Keratinocyte (primary cell): ENCODE data around the gene ADGRF3. TPM values are rescaled to one million over a fixed set of nuclear protein-coding genes. Genes with fewer than 3 reads are reported as not detected.
"Not testable (repeated sequence)": the region's sequence is repeated elsewhere in the genome, so short reads cannot be mapped to it uniquely, and the experiment has no call there.

Experiments used
- DNase-seq: peaks from one replicate; pipeline ENCODE4 v3.0.0-alpha.2; 2011; ENCODE audit warnings: low read depth, missing footprints, low spot score
- FAIRE-seq: peaks from 2 replicates; lab custom pipeline; 2011; peaks lifted over from hg19 to GRCh38; lab: Jason Lieb, UNC
- H2AFZ ChIP-seq: 2 replicates; pipeline ENCODE4 v1.6.0; 2012; ENCODE audit warnings: low read length, control low read depth, inconsistent platforms; ENCODE audit not compliant: control insufficient read depth
- H3K27ac ChIP-seq: 2 replicates; pipeline ENCODE4 v1.5.1; 2011; ENCODE audit warnings: low read length; ENCODE audit not compliant: control insufficient read depth, insufficient read depth
- H3K27me3 ChIP-seq: 3 replicates; pipeline ENCODE4 v1.6.0; 2011; ENCODE audit warnings: low read length; ENCODE audit not compliant: control insufficient read depth, insufficient read depth; ENCODE audit errors: extremely low read depth
- H3K36me3 ChIP-seq, 2 experiments: 2 replicates in 1 of 2; 3 replicates in 1 of 2; pipeline ENCODE4 v1.5.1; 2011; ENCODE audit warnings: low read length in 2 of 2, mild to moderate bottlenecking in 1 of 2; ENCODE audit not compliant: control insufficient read depth in 2 of 2, insufficient read depth in 2 of 2; ENCODE audit errors: extremely low read depth in 1 of 2
- H3K4me1 ChIP-seq: 3 replicates; pipeline ENCODE4 v1.5.1; 2011; ENCODE audit warnings: low read length; ENCODE audit not compliant: control insufficient read depth, insufficient read depth; ENCODE audit errors: extremely low read depth
- H3K4me2 ChIP-seq: 3 replicates; pipeline ENCODE4 v1.6.0; 2011; ENCODE audit warnings: low read depth, low read length; ENCODE audit not compliant: control insufficient read depth, insufficient read depth; ENCODE audit errors: extremely low read depth
- H3K4me3 ChIP-seq, 3 experiments: fragments of 200-600 bp in 1 of 3; sonication (generic) in 1 of 3; 2 replicates in 2 of 3; 3 replicates in 1 of 3; pipeline ENCODE4 v1.5.1; 2011 to 2016; ENCODE audit warnings: low read length in 3 of 3, mild to moderate bottlenecking in 3 of 3, control low read depth in 2 of 3, inconsistent platforms in 1 of 3, low read depth in 1 of 3, mixed read lengths in 1 of 3, mixed run types in 1 of 3, moderate library complexity in 1 of 3; ENCODE audit not compliant: control insufficient read depth in 2 of 3, insufficient read depth in 2 of 3; ENCODE audit errors: extremely low read depth in 1 of 3
- H3K79me2 ChIP-seq: 2 replicates; pipeline ENCODE4 v1.6.0; 2012; ENCODE audit warnings: low read length; ENCODE audit not compliant: control insufficient read depth, insufficient read depth
- H3K9ac ChIP-seq: 3 replicates; pipeline ENCODE4 v1.6.0; 2011; ENCODE audit warnings: low read length; ENCODE audit not compliant: control insufficient read depth, insufficient read depth; ENCODE audit errors: extremely low read depth
- H3K9me1 ChIP-seq: 3 replicates; pipeline ENCODE4 v1.6.0; 2011; ENCODE audit warnings: low read length; ENCODE audit not compliant: control insufficient read depth, insufficient read depth; ENCODE audit errors: extremely low read depth
- H3K9me3 ChIP-seq: 2 replicates; pipeline ENCODE4 v1.5.1; 2012; ENCODE audit warnings: low read depth, low read length; ENCODE audit not compliant: control insufficient read depth
- H4K20me1 ChIP-seq: 3 replicates; pipeline ENCODE4 v1.6.0; 2011; ENCODE audit warnings: low read length; ENCODE audit not compliant: control insufficient read depth, insufficient read depth; ENCODE audit errors: extremely low read depth
- EZH2 ChIP-seq: IDR thresholded peaks from one replicate; pipeline ENCODE4 v1.6.1; 2012; ENCODE audit warnings: inconsistent platforms, mild to moderate bottlenecking, low read length, moderate library complexity
- dilution Hi-C: fragments of 300-500 bp; cut with MboI; formaldehyde crosslinking; loops from one replicate; pipeline ENCODE4 v1.7.0; 2020; ENCODE audit warnings: low sequenced_read_pairs; ENCODE audit not compliant: extremely low pct_ligation_motif_present
- polyA plus RNA-seq, 5 experiments: library from polyadenylated mRNA; depleted of rRNA in 3 of 5; stranded (reverse) in 3 of 5; stranded (forward) in 1 of 5; unstranded in 1 of 5; fragments of >200 nt; gene quantifications; 1 replicate in 1 of 5; 2 replicates in 3 of 5; 3 replicates in 1 of 5; pipeline versions ENCODE4 v1.2.1 to v1.2.3, GENCODE V29; 2011 to 2012; ENCODE audit warnings: missing spikeins in 2 of 5, low read depth in 1 of 5, low replicate concordance in 1 of 5
- TF ChIP-seq, protein P1 (sequence below), 3 experiments: IDR thresholded peaks in 1 of 3; conservative IDR thresholded peaks in 1 of 3; optimal IDR thresholded peaks in 1 of 3; 2 replicates in 2 of 3; 3 replicates in 1 of 3; pipeline versions ENCODE3 to v1.5.1; 2011; ENCODE audit warnings: low read length in 3 of 3, mild to moderate bottlenecking in 3 of 3, moderate library complexity in 2 of 3, control low read depth in 1 of 3, inconsistent platforms in 1 of 3; ENCODE audit not compliant: insufficient read depth in 2 of 3; ENCODE audit errors: extremely low read depth in 1 of 3

The ADGRF3 gene
- polyA plus RNA-seq, 1 donor (not counting 4 experiments of a cell fraction or from before 2014, with no cell fraction given): 0.17 TPM

- H3K9ac ChIP-seq: no peak overlapping the region
- no peak overlapping the region for H3K27ac ChIP-seq
- no peaks in the 10 kb centered on the region for H3K36me3 ChIP-seq
- H3K9me1 ChIP-seq: no peaks in the 10 kb centered on the region
- H2AFZ ChIP-seq: no peak overlapping the region
- FAIRE-seq: no peak
- dilution Hi-C loops: no loop called here
- H3K9me3 ChIP-seq: no peaks in the 10 kb centered on the region
- peaks cover 1% of the 10 kb centered on the region for H3K4me1 ChIP-seq
- no peaks in the 10 kb centered on the region for H3K27me3 ChIP-seq
- H3K4me2 ChIP-seq: no peak overlapping the region
- TF ChIP-seq EZH2: no peak
- TF ChIP-seq, protein P1, sequence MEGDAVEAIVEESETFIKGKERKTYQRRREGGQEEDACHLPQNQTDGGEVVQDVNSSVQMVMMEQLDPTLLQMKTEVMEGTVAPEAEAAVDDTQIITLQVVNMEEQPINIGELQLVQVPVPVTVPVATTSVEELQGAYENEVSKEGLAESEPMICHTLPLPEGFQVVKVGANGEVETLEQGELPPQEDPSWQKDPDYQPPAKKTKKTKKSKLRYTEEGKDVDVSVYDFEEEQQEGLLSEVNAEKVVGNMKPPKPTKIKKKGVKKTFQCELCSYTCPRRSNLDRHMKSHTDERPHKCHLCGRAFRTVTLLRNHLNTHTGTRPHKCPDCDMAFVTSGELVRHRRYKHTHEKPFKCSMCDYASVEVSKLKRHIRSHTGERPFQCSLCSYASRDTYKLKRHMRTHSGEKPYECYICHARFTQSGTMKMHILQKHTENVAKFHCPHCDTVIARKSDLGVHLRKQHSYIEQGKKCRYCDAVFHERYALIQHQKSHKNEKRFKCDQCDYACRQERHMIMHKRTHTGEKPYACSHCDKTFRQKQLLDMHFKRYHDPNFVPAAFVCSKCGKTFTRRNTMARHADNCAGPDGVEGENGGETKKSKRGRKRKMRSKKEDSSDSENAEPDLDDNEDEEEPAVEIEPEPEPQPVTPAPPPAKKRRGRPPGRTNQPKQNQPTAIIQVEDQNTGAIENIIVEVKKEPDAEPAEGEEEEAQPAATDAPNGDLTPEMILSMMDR (optimal IDR thresholded peaks at IDR 0.05 in 1 of 3, IDR thresholded peaks at IDR 0.05 in 1 of 3, conservative IDR thresholded peaks at IDR 0.05 in 1 of 3; ENCODE audit: extremely low read depth in 1 of 3, insufficient read depth in 2 of 3, low read length in 3 of 3): no peak
- H3K79me2 ChIP-seq: no peaks in the 10 kb centered on the region
- DNase-seq: no peak
- no peak overlapping the region for H3K4me3 ChIP-seq
- no peaks in the 10 kb centered on the region for H4K20me1 ChIP-seq
Observed at GRCh38 chr2:26335231-26335630, 11.4 kb downstream of the ADGRF3 start.

DNA sequence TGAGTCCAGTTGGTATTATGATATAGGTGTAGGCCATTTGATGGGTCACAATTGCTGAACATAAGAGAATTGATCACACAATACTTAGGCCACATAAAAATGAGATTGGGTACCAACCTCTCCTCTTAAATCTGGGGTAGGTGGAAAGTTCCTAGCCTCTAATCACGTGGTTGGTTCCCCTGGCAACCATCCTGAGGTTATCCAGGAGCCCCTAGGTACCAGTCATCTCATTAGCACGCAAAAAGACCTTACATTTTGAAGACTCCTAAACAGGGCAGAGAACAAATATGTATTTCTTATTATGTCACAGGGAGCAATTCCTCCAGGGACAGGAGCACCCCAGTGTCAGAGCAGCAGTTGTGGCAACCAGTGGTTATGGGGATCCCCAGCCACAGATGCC lies 13.3 kb downstream of the ADGRF3 start:
- Histone ChIP-seq H2AFZ (no peak overlapping the region), H3K4me3 (no peak overlapping the region), H3K4me2 (no peak overlapping the region), H4K20me1 (no peaks in the 10 kb centered on the region), H3K9ac (no peak overlapping the region), H3K27me3 (no peaks in the 10 kb centered on the region), H3K9me1 (no peaks in the 10 kb centered on the region), H3K4me1 (peaks cover 3% of the 10 kb centered on the region), H3K79me2 (no peaks in the 10 kb centered on the region), H3K36me3 (no peaks in the 10 kb centered on the region), H3K27ac (no peak overlapping the region), H3K9me3 (no peaks in the 10 kb centered on the region)
- FAIRE-seq (no peak), DNase-seq (no peak)
- no peak for TF ChIP-seq EZH2
- TF ChIP-seq, protein P1 (optimal IDR thresholded peaks at IDR 0.05 in 1 of 3, IDR thresholded peaks at IDR 0.05 in 1 of 3, conservative IDR thresholded peaks at IDR 0.05 in 1 of 3; ENCODE audit: extremely low read depth in 1 of 3, insufficient read depth in 2 of 3, low read length in 3 of 3): no peak
- dilution Hi-C loops: no loop called here

- H3K4me1 ChIP-seq, H3K9ac ChIP-seq, H3K79me2 ChIP-seq, H4K20me1 ChIP-seq, H2AFZ ChIP-seq, H3K4me2 ChIP-seq, H3K9me3 ChIP-seq, dilution Hi-C loops, H3K4me3 ChIP-seq, H3K9me1 ChIP-seq, DNase-seq, H3K27me3 ChIP-seq, FAIRE-seq, H3K36me3 ChIP-seq, H3K27ac ChIP-seq: not testable (repeated sequence)
Observed at GRCh38 chr2:26331321-26331720, 15.3 kb downstream of the ADGRF3 start.
